ENCODE measurements around the gene MLYCD.
A peak's percentile ranks its signal among the peaks of the same experiment; 100 is the strongest.

MLYCD gene

DNA sequence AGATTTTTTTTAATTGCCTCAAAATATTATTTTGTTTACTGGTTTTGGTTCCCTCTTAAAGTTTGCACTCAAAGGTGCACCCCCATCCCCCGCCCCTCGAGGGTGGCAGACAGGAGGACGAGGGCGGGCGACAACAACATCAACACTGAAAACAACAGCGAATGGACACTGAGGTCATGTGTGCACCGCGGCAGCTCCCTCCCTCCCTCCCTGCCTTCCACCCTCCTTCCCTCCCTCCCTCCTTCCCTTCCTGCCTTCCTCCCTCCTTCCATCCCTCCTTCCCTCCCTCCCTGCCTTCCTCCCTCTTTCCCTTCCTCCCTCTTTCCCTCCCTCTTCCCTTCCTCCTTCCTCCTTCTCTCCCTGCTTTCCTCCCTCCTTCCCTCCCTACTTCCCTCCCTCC is 52.6 kb downstream of the MLYCD start:
- H3K27me3 ChIP-seq (replicated peaks in 2 of 5; ENCODE audit: control insufficient read depth in 4 of 5, insufficient read depth in 5 of 5, low read length in 4 of 5): peaks cover 0 to 31% (median 5%) of the 10 kb centered on the region in 5 experiments
- no peak for DNase-seq
- H3K36me3 ChIP-seq (ENCODE audit: control insufficient read depth in 4 of 4, insufficient read depth in 4 of 4, low read length in 3 of 4): no peaks in the 10 kb centered on the region
- WGBS (ENCODE audit: insufficient coverage): 91% methylated on average over 4 of the region's 8 CpGs
- CTCF ChIA-PET: no interaction called here
- no peaks in the 10 kb centered on the region for H3K9me3 ChIP-seq (ENCODE audit: control extremely low read depth in 1 of 5, control insufficient read depth in 4 of 5, insufficient read depth in 2 of 5, low read depth in 1 of 5, low read length in 4 of 5)
- no peak overlapping the region for H3K27ac ChIP-seq (ENCODE audit: insufficient read depth in 1 of 2, low read depth in 1 of 2, low read length in 2 of 2, poor library complexity in 1 of 2, severe bottlenecking in 2 of 2)
- H3K4me3 ChIP-seq (ENCODE audit: control insufficient read depth in 1 of 7, extremely low read depth in 1 of 7, insufficient read depth in 4 of 7, low read depth in 2 of 7, low read length in 6 of 7): no peak overlapping the region
- POLR2A ChIA-PET: no interaction called here
- H3K4me1 ChIP-seq (ENCODE audit: control extremely low read depth in 1 of 4, control insufficient read depth in 4 of 4, insufficient read depth in 4 of 4, low read length in 3 of 4): peaks cover 0 to 20% (median 18%) of the 10 kb centered on the region in 4 experiments

DNA sequence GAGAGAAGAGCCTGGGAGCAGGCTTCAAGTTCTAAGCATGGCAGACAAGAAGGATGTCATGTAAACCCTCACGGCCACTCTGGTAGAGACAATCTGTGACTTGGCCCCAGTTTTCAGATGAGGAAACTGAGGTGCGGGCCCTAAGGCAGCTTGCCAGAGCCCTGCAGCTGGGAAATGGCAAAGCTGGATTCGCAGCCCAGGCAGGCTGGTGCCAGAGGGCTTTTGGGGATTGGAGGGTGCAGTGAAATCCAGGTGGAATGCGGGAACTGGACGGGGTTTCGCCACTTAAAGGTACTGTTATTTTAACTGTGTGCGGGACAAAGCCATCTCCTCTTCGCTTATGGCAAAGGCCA is 53.6 kb downstream of the MLYCD start:
- Histone ChIP-seq H3K9me3 (ENCODE audit: control extremely low read depth in 1 of 5, control insufficient read depth in 4 of 5, insufficient read depth in 2 of 5, low read depth in 1 of 5, low read length in 4 of 5) (no peaks in the 10 kb centered on the region), H3K4me1 (ENCODE audit: control extremely low read depth in 1 of 4, control insufficient read depth in 4 of 4, insufficient read depth in 4 of 4, low read length in 3 of 4) (peaks cover 0 to 20% (median 18%) of the 10 kb centered on the region in 4 experiments), H3K27me3 (replicated peaks in 2 of 5; ENCODE audit: control insufficient read depth in 4 of 5, insufficient read depth in 5 of 5, low read length in 4 of 5) (peaks cover 0 to 31% (median 5%) of the 10 kb centered on the region in 5 experiments), H3K36me3 (ENCODE audit: control insufficient read depth in 4 of 4, insufficient read depth in 4 of 4, low read length in 3 of 4) (no peaks in the 10 kb centered on the region), H3K4me3 (ENCODE audit: control insufficient read depth in 1 of 7, extremely low read depth in 1 of 7, insufficient read depth in 4 of 7, low read depth in 2 of 7, low read length in 6 of 7) (peak overlapping the region in 2 of 7 experiments; percentile 60 to 63), H3K27ac (ENCODE audit: insufficient read depth in 1 of 2, low read depth in 1 of 2, low read length in 2 of 2, poor library complexity in 1 of 2, severe bottlenecking in 2 of 2) (peak overlapping the region in 1 of 2 experiments; percentile 58)
- WGBS (ENCODE audit: insufficient coverage): 29% methylated on average over 6 of the region's 8 CpGs
- no peak for DNase-seq
- ChIA-PET CTCF (interaction anchor here (1.2 kb wide), 1 partner anchor 43 kb away, joined by 3 read pairs; no protein-coding TSS in a partner anchor), POLR2A (no interaction called here)

DNA sequence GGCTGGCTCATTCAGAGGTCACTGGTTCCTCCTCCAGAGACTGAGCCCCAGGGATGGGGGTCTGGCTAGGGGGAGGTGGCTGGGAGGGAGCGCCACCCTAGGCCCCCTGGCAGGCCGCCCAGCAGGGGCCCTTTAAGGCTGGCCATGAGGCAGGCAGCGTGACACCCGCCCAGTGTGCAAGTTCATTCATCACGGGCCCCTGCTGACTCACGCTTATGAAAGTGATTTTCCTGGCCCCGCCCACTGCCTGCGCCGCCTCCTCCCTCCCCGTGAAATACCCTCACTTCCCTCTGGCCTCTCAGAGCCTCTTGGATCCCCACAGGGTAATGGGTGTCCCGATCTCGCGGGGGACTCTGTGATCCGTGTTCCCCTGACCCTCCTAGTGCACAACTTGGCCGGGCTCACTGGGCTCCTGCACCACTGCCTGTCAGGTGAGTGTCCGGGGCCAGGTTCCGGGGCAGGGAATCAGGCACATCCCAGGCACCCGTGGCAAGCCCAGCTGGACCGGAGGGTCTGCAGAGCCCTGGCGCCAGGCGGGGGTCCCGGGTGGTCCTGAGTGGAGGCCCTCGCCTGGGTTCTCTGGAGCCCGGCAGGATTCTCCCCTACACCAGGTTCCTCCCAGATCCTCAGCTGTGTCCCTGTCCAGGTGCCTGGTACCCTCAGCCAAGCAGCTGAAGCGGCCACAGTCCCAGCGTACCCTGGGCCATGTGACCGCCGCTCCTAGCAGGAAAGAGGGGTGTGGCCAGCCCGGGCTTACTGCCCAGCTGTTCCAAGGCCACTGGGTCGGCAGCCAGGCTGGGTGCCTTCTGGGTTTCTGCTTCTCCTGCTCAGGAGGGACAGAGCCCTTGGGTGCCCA is 54.3 kb downstream of the MLYCD start, which contains the start of gene OSGIN1:
Gene OSGIN1, plus strand, starts transcription at position 301 of the 856 bp plus-strand sequence. CDS start 4,432 bp downstream, outside the sequence.
- Histone ChIP-seq H3K4me1 (ENCODE audit: control extremely low read depth in 1 of 4, control insufficient read depth in 4 of 4, insufficient read depth in 4 of 4, low read length in 3 of 4) (peaks cover 0 to 20% (median 18%) of the 10 kb centered on the region in 4 experiments), H3K27me3 (replicated peaks in 2 of 5; ENCODE audit: control insufficient read depth in 4 of 5, insufficient read depth in 5 of 5, low read length in 4 of 5) (peaks cover 0 to 31% (median 5%) of the 10 kb centered on the region in 5 experiments), H3K4me3 (ENCODE audit: control insufficient read depth in 1 of 7, extremely low read depth in 1 of 7, insufficient read depth in 4 of 7, low read depth in 2 of 7, low read length in 6 of 7) (peak within 1 kb of the TSS in 5 of 7 experiments; percentile 32 to 63 (median 45)), H3K36me3 (ENCODE audit: control insufficient read depth in 4 of 4, insufficient read depth in 4 of 4, low read length in 3 of 4) (no peaks in the 10 kb centered on the region), H3K27ac (ENCODE audit: insufficient read depth in 1 of 2, low read depth in 1 of 2, low read length in 2 of 2, poor library complexity in 1 of 2, severe bottlenecking in 2 of 2) (peak within 1 kb of the TSS in 1 of 2 experiments; percentile 58), H3K9me3 (ENCODE audit: control extremely low read depth in 1 of 5, control insufficient read depth in 4 of 5, insufficient read depth in 2 of 5, low read depth in 1 of 5, low read length in 4 of 5) (no peaks in the 10 kb centered on the region)
- WGBS (ENCODE audit: insufficient coverage): 5% methylated on average over 28 of the region's 30 CpGs
- ChIA-PET CTCF (interaction anchor here (0.8 to 5.9 kb wide), 11 partner anchors 10 to 134 kb away, joined by 3 to 95 read pairs (median 3); no protein-coding TSS in a partner anchor), POLR2A (no interaction called here)
- DNase-seq: peak; percentile 85 to 95 (median 95)

DNA sequence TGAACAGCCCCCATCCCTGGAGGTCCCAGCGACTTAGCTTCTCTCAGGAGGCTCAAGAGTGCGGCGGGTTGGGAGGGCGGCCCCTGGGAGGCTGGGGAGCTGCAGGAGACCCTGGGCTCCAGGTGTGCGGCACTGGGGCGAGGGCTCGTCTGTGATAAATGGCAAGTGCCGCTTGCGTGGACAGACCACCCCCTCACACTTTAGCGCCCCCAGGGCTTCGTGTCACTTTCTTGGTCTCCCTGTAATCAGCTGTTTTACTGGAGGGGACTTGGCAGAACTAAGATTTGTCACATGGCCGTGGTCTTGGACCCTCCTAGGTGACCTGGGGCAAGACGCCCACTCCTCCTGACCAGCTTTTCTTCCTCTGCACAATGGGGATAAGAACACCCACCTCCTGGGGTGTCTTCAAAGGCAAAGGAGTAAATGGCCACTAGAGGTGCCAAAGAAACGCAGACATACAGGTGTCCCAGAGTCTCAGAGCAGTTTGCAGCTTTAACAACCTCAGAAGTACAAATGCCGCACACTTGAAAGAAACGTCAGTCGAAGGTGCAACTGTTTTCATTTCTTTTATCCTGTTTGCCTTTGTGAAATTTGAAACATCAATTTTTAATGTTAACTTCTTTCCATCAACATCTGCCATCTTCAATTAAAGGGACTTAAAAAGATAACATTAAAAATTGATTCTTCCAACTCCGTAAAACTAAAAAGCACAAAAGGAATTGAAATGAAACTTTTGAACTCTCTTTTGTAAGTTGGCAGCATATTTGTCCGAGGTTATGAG is 55.1 kb downstream of the MLYCD start:
- Histone ChIP-seq H3K27me3 (replicated peaks in 2 of 5; ENCODE audit: control insufficient read depth in 4 of 5, insufficient read depth in 5 of 5, low read length in 4 of 5) (peaks cover 0 to 31% (median 5%) of the 10 kb centered on the region in 5 experiments), H3K27ac (ENCODE audit: insufficient read depth in 1 of 2, low read depth in 1 of 2, low read length in 2 of 2, poor library complexity in 1 of 2, severe bottlenecking in 2 of 2) (no peak overlapping the region), H3K4me1 (ENCODE audit: control extremely low read depth in 1 of 4, control insufficient read depth in 4 of 4, insufficient read depth in 4 of 4, low read length in 3 of 4) (peaks cover 0 to 20% (median 18%) of the 10 kb centered on the region in 4 experiments), H3K9me3 (ENCODE audit: control extremely low read depth in 1 of 5, control insufficient read depth in 4 of 5, insufficient read depth in 2 of 5, low read depth in 1 of 5, low read length in 4 of 5) (no peaks in the 10 kb centered on the region), H3K36me3 (ENCODE audit: control insufficient read depth in 4 of 4, insufficient read depth in 4 of 4, low read length in 3 of 4) (no peaks in the 10 kb centered on the region), H3K4me3 (ENCODE audit: control insufficient read depth in 1 of 7, extremely low read depth in 1 of 7, insufficient read depth in 4 of 7, low read depth in 2 of 7, low read length in 6 of 7) (peak overlapping the region in 3 of 7 experiments; percentile 32 to 60 (median 45))
- DNase-seq: peak; percentile 38 to 72 (median 66)
- 45% methylated on average over 10 of the region's 19 CpGs for WGBS (ENCODE audit: insufficient coverage)
- ChIA-PET POLR2A (no interaction called here), CTCF (interaction anchor here (0.8 to 5.9 kb wide), 12 partner anchors 9 to 133 kb away, joined by 3 to 95 read pairs (median 3); no protein-coding TSS in a partner anchor)

DNA sequence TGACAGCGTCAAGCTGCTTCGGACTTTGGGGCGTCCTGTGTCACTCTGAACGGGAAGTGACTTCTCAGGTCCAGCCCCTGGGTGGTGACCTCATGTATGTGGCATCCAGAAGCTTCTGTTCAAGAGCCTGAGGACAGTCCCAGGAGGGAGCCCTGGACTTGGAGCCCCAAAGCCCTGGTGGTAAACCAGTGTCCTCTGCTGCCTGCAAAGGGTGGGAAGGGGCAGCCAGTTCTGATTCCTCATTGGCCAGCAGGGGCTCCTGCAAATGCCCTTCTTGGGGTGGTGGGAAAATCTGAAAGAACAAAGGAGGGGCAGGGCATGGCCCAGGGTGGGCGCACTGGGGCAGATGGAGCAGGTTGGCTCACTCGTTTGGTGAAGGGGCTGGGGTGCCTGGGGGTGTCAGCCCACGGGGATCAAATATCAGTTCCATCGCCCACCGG is 55.7 kb downstream of the MLYCD start:
- peak in 1 of 3 donors; percentile 34 for DNase-seq
- CTCF ChIA-PET: interaction anchor here (0.9 to 5.9 kb wide), 10 partner anchors 8 to 132 kb away, joined by 3 to 95 read pairs (median 4); no protein-coding TSS in a partner anchor

GRCh38 chr16:83955218-83956130 is 56.6 kb downstream of the MLYCD start:
- Histone ChIP-seq H3K9me3 (ENCODE audit: control extremely low read depth in 1 of 5, control insufficient read depth in 4 of 5, insufficient read depth in 2 of 5, low read depth in 1 of 5, low read length in 4 of 5) (no peaks in the 10 kb centered on the region), H3K36me3 (ENCODE audit: control insufficient read depth in 4 of 4, insufficient read depth in 4 of 4, low read length in 3 of 4) (no peaks in the 10 kb centered on the region), H3K4me3 (ENCODE audit: control insufficient read depth in 1 of 7, extremely low read depth in 1 of 7, insufficient read depth in 4 of 7, low read depth in 2 of 7, low read length in 6 of 7) (no peak overlapping the region), H3K27me3 (replicated peaks in 2 of 5; ENCODE audit: control insufficient read depth in 4 of 5, insufficient read depth in 5 of 5, low read length in 4 of 5) (peaks cover 0 to 31% (median 5%) of the 10 kb centered on the region in 5 experiments), H3K27ac (ENCODE audit: insufficient read depth in 1 of 2, low read depth in 1 of 2, low read length in 2 of 2, poor library complexity in 1 of 2, severe bottlenecking in 2 of 2) (no peak overlapping the region), H3K4me1 (ENCODE audit: control extremely low read depth in 1 of 4, control insufficient read depth in 4 of 4, insufficient read depth in 4 of 4, low read length in 3 of 4) (peaks cover 0 to 20% (median 18%) of the 10 kb centered on the region in 4 experiments)
- CTCF ChIA-PET: interaction anchor here (0.6 to 5.9 kb wide), 7 partner anchors 8 to 211 kb away, joined by 3 to 95 read pairs (median 4); no protein-coding TSS in a partner anchor
- DNase-seq: no peak
- POLR2A ChIA-PET: no interaction called here
- WGBS (ENCODE audit: insufficient coverage): 85% methylated on average over 20 of the region's 23 CpGs

More for the DNA sequence above, 55.7 kb downstream of the MLYCD start:
- Histone ChIP-seq H3K36me3 (ENCODE audit: control insufficient read depth in 4 of 4, insufficient read depth in 4 of 4, low read length in 3 of 4) (no peaks in the 10 kb centered on the region), H3K27ac (ENCODE audit: insufficient read depth in 1 of 2, low read depth in 1 of 2, low read length in 2 of 2, poor library complexity in 1 of 2, severe bottlenecking in 2 of 2) (no peak overlapping the region), H3K4me3 (ENCODE audit: control insufficient read depth in 1 of 7, extremely low read depth in 1 of 7, insufficient read depth in 4 of 7, low read depth in 2 of 7, low read length in 6 of 7) (no peak overlapping the region), H3K27me3 (replicated peaks in 2 of 5; ENCODE audit: control insufficient read depth in 4 of 5, insufficient read depth in 5 of 5, low read length in 4 of 5) (peaks cover 0 to 31% (median 5%) of the 10 kb centered on the region in 5 experiments), H3K9me3 (ENCODE audit: control extremely low read depth in 1 of 5, control insufficient read depth in 4 of 5, insufficient read depth in 2 of 5, low read depth in 1 of 5, low read length in 4 of 5) (no peaks in the 10 kb centered on the region), H3K4me1 (ENCODE audit: control extremely low read depth in 1 of 4, control insufficient read depth in 4 of 4, insufficient read depth in 4 of 4, low read length in 3 of 4) (peaks cover 0 to 20% (median 18%) of the 10 kb centered on the region in 4 experiments)
- WGBS (ENCODE audit: insufficient coverage): 72% methylated on average over 9 of the region's 9 CpGs
- POLR2A ChIA-PET: no interaction called here
